OCI-LY1 (cell line): ENCODE measurements around the gene IL10.

ENCODE experiments used
- H2AFZ ChIP-seq: fragments of 200-600 bp; sonication (generic), shearing (Covaris generic); 2 replicates; pipeline ENCODE4 v1.6.0; 2014; ENCODE audit warnings: antibody characterized with exemption, mild to moderate bottlenecking, low read length
- H3F3A ChIP-seq: fragments of 200-600 bp; sonication (generic), shearing (Covaris generic); 2 replicates; pipeline ENCODE4 v1.6.0; 2014; ENCODE audit warnings: mild to moderate bottlenecking, antibody characterized with exemption, low read length, moderate library complexity; ENCODE audit not compliant: insufficient read depth
- H3K27ac ChIP-seq: fragments of 200-600 bp; sonication (generic); 2 replicates; pipeline ENCODE4 v1.5.1; 2014; ENCODE audit warnings: low read length, mixed run types, mild to moderate bottlenecking, low read depth; ENCODE audit not compliant: poor library complexity, severe bottlenecking
- H3K27me3 ChIP-seq: fragments of 200-600 bp; sonication (generic); 2 replicates; pipeline ENCODE4 v1.6.0; 2014; ENCODE audit warnings: antibody characterized with exemption, mild to moderate bottlenecking, low read length, moderate library complexity; ENCODE audit not compliant: insufficient read depth
- H3K36me3 ChIP-seq: fragments of 200-600 bp; sonication (generic); 2 replicates; pipeline ENCODE4 v1.6.1; 2014; ENCODE audit warnings: mild to moderate bottlenecking, antibody characterized with exemption, low read length, moderate library complexity, mixed read lengths; ENCODE audit not compliant: insufficient read depth
- H3K4me1 ChIP-seq: fragments of 200-600 bp; sonication (generic); 2 replicates; pipeline ENCODE4 v1.5.1; 2014; ENCODE audit warnings: mild to moderate bottlenecking, low read length, moderate library complexity; ENCODE audit not compliant: insufficient read depth, severe bottlenecking
- H3K4me2 ChIP-seq: fragments of 200-600 bp; sonication (generic), shearing (Covaris generic); 2 replicates; pipeline ENCODE4 v1.6.1; 2014; ENCODE audit warnings: low read length
- H3K4me3 ChIP-seq: fragments of 200-600 bp; sonication (generic); 2 replicates; pipeline ENCODE4 v1.5.1; 2014; ENCODE audit warnings: low read length, low read depth, mild to moderate bottlenecking, mixed read lengths; ENCODE audit not compliant: poor library complexity, severe bottlenecking
- H3K79me2 ChIP-seq: fragments of 200-600 bp; shearing (Covaris generic); 2 replicates; pipeline ENCODE4 v1.6.1; 2016; ENCODE audit warnings: mixed run types, low read length, mixed read lengths; ENCODE audit not compliant: insufficient read depth
- H3K9ac ChIP-seq: fragments of 200-600 bp; sonication (generic), shearing (Covaris generic); 2 replicates; pipeline ENCODE4 v1.6.1; 2014; ENCODE audit warnings: mild to moderate bottlenecking, low read length, mixed read lengths
- H3K9me2 ChIP-seq: fragments of 200-600 bp; sonication (generic), shearing (Covaris generic); 2 replicates; pipeline ENCODE4 v1.6.1; 2014; ENCODE audit warnings: low read depth, mild to moderate bottlenecking, low read length, mixed read lengths
- H3K9me3 ChIP-seq: fragments of 200-600 bp; shearing (Covaris generic); 2 replicates; pipeline ENCODE4 v1.6.1; 2014; ENCODE audit warnings: low read length, mixed read lengths
- H4K20me1 ChIP-seq: fragments of 200-600 bp; sonication (generic), shearing (Covaris generic); 2 replicates; pipeline ENCODE4 v1.6.0; 2016; ENCODE audit warnings: mild to moderate bottlenecking, low read length; ENCODE audit not compliant: insufficient read depth
- EZH2 ChIP-seq: fragments of 200-600 bp; sonication (generic), shearing (Covaris generic); IDR thresholded peaks from 2 replicates; pipeline ENCODE4 v1.8.0; 2017; ENCODE audit warnings: borderline replicate concordance, mixed run types, mild to moderate bottlenecking, antibody characterized with exemption, low read length, moderate library complexity, mixed read lengths
- TF ChIP-seq, protein P1 (sequence below): fragments of 200-600 bp; sonication (generic), shearing (Covaris generic); IDR thresholded peaks from 2 replicates; pipeline ENCODE4 v1.5.1; 2017; ENCODE audit warnings: mild to moderate bottlenecking, antibody characterized with exemption, low read length, moderate library complexity, mixed read lengths

Gene IL10

DNA sequence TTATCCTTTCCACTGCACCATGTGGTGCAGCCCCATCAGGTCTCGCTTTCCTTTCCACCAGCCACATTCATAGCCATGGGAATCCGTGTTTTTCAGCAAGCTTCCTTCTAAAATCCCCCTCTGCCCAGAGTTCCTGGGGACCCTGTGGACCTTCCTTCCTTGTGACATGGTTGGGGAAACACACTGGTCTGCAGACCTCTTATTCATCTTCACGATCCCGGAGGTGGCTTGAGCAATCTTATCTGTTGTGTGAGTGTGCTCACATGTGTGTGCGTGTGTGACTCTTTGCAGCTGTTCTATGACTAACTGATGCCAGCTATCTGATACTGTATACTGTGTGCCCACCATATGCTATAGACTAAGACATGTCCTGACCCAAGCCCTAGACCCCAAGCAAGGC is 15.6 kb upstream of the IL10 start:
- H3K27me3 ChIP-seq, result no peaks in the 10 kb centered on the region
- peaks cover 39% of the 10 kb centered on the region for H3K4me1 ChIP-seq
- no peaks in the 10 kb centered on the region for H3K36me3 ChIP-seq
- H3K27ac ChIP-seq, result no peak overlapping the region
- no peaks in the 10 kb centered on the region for H3K9me3 ChIP-seq
- H3K4me2 ChIP-seq, result no peak overlapping the region
- no peak overlapping the region for H2AFZ ChIP-seq
- H4K20me1 ChIP-seq, result no peaks in the 10 kb centered on the region
- no peaks in the 10 kb centered on the region for H3K9me2 ChIP-seq
- no peaks in the 10 kb centered on the region for H3F3A ChIP-seq
- TF ChIP-seq, protein P1, sequence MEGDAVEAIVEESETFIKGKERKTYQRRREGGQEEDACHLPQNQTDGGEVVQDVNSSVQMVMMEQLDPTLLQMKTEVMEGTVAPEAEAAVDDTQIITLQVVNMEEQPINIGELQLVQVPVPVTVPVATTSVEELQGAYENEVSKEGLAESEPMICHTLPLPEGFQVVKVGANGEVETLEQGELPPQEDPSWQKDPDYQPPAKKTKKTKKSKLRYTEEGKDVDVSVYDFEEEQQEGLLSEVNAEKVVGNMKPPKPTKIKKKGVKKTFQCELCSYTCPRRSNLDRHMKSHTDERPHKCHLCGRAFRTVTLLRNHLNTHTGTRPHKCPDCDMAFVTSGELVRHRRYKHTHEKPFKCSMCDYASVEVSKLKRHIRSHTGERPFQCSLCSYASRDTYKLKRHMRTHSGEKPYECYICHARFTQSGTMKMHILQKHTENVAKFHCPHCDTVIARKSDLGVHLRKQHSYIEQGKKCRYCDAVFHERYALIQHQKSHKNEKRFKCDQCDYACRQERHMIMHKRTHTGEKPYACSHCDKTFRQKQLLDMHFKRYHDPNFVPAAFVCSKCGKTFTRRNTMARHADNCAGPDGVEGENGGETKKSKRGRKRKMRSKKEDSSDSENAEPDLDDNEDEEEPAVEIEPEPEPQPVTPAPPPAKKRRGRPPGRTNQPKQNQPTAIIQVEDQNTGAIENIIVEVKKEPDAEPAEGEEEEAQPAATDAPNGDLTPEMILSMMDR, result no peak
- no peak for TF ChIP-seq EZH2
- H3K79me2 ChIP-seq, result no peaks in the 10 kb centered on the region
- no peak overlapping the region for H3K9ac ChIP-seq
- no peak overlapping the region for H3K4me3 ChIP-seq

DNA sequence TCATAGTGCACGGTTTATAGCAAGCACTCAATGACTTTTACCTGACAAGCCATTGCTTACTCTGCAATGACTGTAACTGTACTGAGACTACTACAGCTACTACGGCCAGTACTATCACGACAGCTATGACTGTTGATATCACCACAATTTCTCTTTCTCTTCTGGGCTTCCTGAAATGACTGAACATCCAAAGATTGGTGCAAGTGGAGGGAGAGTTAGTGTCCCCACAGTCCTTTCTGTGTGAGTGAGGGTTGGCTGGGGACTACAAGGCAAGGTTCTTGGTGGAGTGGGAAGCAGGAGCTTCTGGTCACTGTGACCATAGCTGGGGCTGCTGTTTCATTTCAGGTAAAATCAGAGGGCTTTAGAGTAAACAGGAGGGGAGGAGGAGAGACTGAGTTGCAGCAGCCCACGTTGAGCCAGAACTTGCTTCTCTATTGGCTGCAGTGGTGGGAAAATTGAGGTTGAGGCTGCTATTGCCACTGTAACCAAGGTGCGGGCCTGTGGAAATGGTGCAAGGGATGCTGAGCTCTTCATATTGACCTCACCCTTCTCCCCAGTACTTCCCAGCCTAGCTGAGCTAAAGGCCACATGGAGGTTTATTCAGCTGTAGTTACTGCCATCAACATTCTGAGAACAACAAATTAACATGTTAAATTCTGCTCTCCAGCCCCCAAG is 14.1 kb upstream of the IL10 start:
- Histone ChIP-seq H3K4me2 (no peak overlapping the region), H2AFZ (no peak overlapping the region), H3K4me1 (peaks cover 39% of the 10 kb centered on the region)

GRCh38 chr1:206785182-206785765 is 13.0 kb upstream of the IL10 start:
- H3K27ac ChIP-seq, result no peak overlapping the region

More for the DNA sequence above, 14.1 kb upstream of the IL10 start:
- H3K9ac ChIP-seq, result no peak overlapping the region
- no peaks in the 10 kb centered on the region for H3F3A ChIP-seq
- no peak overlapping the region for H3K27ac ChIP-seq
- no peaks in the 10 kb centered on the region for H3K9me3 ChIP-seq
- TF ChIP-seq, protein P1, result no peak
- no peak for TF ChIP-seq EZH2
- H3K27me3 ChIP-seq, result no peaks in the 10 kb centered on the region
- no peaks in the 10 kb centered on the region for H4K20me1 ChIP-seq
- H3K79me2 ChIP-seq, result no peaks in the 10 kb centered on the region
- no peaks in the 10 kb centered on the region for H3K36me3 ChIP-seq
- H3K9me2 ChIP-seq, result no peaks in the 10 kb centered on the region
- H3K4me3 ChIP-seq, result no peak overlapping the region

More at GRCh38 chr1:206785182-206785765, 13.0 kb upstream of the IL10 start:
- Histone ChIP-seq H3K4me2 (no peak overlapping the region), H3K27me3 (no peaks in the 10 kb centered on the region), H2AFZ (no peak overlapping the region), H3K4me1 (peaks cover 29% of the 10 kb centered on the region), H3K36me3 (no peaks in the 10 kb centered on the region), H3K9me3 (no peaks in the 10 kb centered on the region), H3K79me2 (no peaks in the 10 kb centered on the region), H3K9ac (no peak overlapping the region), H3K4me3 (no peak overlapping the region), H3F3A (no peaks in the 10 kb centered on the region), H4K20me1 (no peaks in the 10 kb centered on the region), H3K9me2 (no peaks in the 10 kb centered on the region)
- TF ChIP-seq, protein P1, result no peak
